PC-3 (cell line): ENCODE measurements around the gene PTH2. TPM values are rescaled to one million over a fixed set of nuclear protein-coding genes. Genes with fewer than 3 reads are reported as not detected.

Experiments used
- ATAC-seq: fragments of 200-7000 bp; cut with Tn5 transposase; 2 replicates; pipeline ENCODE4 v1.9.1; 2020; ENCODE audit warnings: mild to moderate bottlenecking, moderate library complexity
- BruUV-seq: library from RNA; stranded (reverse); fragments of 400-500 nt; replicated peaks from 2 replicates; lab custom pipeline; 2021; lab: Mats Ljungman, UMichigan
- CTCF ChIA-PET: fragments of 300-600 bp; sonication (Branson Sonifier 250); formaldehyde crosslinking; loops from one replicate; lab custom pipeline; 2022; ENCODE audit warnings: antibody characterized with exemption; lab: Charles Lee
- POLR2A ChIA-PET: fragments of 300-600 bp; sonication (Branson Sonifier 250); formaldehyde crosslinking; loops from one replicate; lab custom pipeline; 2022; ENCODE audit warnings: antibody characterized with exemption; ENCODE audit not compliant: unreplicated experiment; lab: Charles Lee
- DNase-seq: peaks from one replicate; pipeline ENCODE4 v3.0.0-alpha.2; 2015
- H2AFZ ChIP-seq: fragments of 300-600 bp; sonication (generic); 2 replicates; pipeline ENCODE4 v1.6.0; 2016; ENCODE audit warnings: antibody characterized with exemption, low read length
- H3F3A ChIP-seq: fragments of 300-600 bp; sonication (generic); one replicate; pipeline ENCODE4 v1.6.0; 2017; ENCODE audit warnings: antibody characterized with exemption, low read length, control low read depth, mild to moderate bottlenecking; ENCODE audit not compliant: unreplicated experiment
- H3K27ac ChIP-seq: fragments of 300-600 bp; sonication (generic); 2 replicates; pipeline ENCODE4 v1.5.1; 2016; ENCODE audit warnings: mild to moderate bottlenecking, low read length
- H3K27me3 ChIP-seq: fragments of 300-600 bp; sonication (generic); 2 replicates; pipeline ENCODE4 v1.6.1; 2016; ENCODE audit warnings: low read length, mixed read lengths
- H3K36me3 ChIP-seq: fragments of 300-600 bp; sonication (generic); 2 replicates; pipeline ENCODE4 v1.6.1; 2016; ENCODE audit warnings: low read depth, mixed run types, low read length, mixed read lengths
- H3K4me1 ChIP-seq: fragments of 300-600 bp; sonication (generic); 2 replicates; pipeline ENCODE4 v1.5.1; 2016; ENCODE audit warnings: low read length; ENCODE audit not compliant: insufficient read depth
- H3K4me2 ChIP-seq: fragments of 300-600 bp; sonication (generic); 2 replicates; pipeline ENCODE4 v1.6.0; 2016; ENCODE audit warnings: low read length
- H3K4me3 ChIP-seq: fragments of 300-600 bp; sonication (generic); 2 replicates; pipeline ENCODE4 v1.5.1; 2016; ENCODE audit warnings: mild to moderate bottlenecking, low read length, mixed read lengths
- H3K79me2 ChIP-seq: fragments of 300-600 bp; sonication (generic); 2 replicates; pipeline ENCODE4 v1.6.1; 2017; ENCODE audit warnings: low read length, mixed read lengths
- H3K9ac ChIP-seq: fragments of 300-600 bp; sonication (generic); 2 replicates; pipeline ENCODE4 v1.6.0; 2016; ENCODE audit warnings: mild to moderate bottlenecking, low read length
- H3K9me2 ChIP-seq: fragments of 300-600 bp; sonication (generic); replicated peaks from 2 replicates; pipeline ENCODE4 v1.6.1; 2016; ENCODE audit warnings: mixed run types, low read length, mixed read lengths
- H3K9me3 ChIP-seq: fragments of 300-600 bp; sonication (generic); 2 replicates; pipeline ENCODE4 v1.6.1; 2016; ENCODE audit warnings: low read length, mixed read lengths
- H4K20me1 ChIP-seq: fragments of 300-600 bp; sonication (generic); 2 replicates; pipeline ENCODE4 v1.6.1; 2016; ENCODE audit warnings: low read length, mixed read lengths
- CTCF ChIP-seq: fragments of 300-600 bp; sonication (generic); conservative IDR thresholded peaks from 2 replicates; pipeline ENCODE4 v1.5.1; 2017; ENCODE audit warnings: antibody characterized with exemption, low read depth, mild to moderate bottlenecking, low read length
- EZH2 ChIP-seq: fragments of 300-600 bp; sonication (generic); IDR thresholded peaks from one replicate; pipeline ENCODE4 v1.6.1; 2017; ENCODE audit warnings: antibody characterized with exemption, mild to moderate bottlenecking, low read length; ENCODE audit not compliant: unreplicated experiment
- EZH2phosphoT487 ChIP-seq: fragments of 300-600 bp; sonication (generic); IDR thresholded peaks from 2 replicates; pipeline ENCODE4 v1.6.1; 2018; ENCODE audit warnings: mild to moderate bottlenecking, antibody characterized with exemption, low read length, borderline replicate concordance
- intact Hi-C: fragments of 100-400 bp; cut with micrococcal nuclease; formaldehyde crosslinking; loops from 2 replicates; pipeline ENCODE4 v1.9.0; 2023
- total RNA-seq: library from RNA; depleted of rRNA; stranded (reverse); fragments of >200 nt; gene quantifications from 2 replicates; pipeline ENCODE4 v1.2.3, GENCODE V29; 2014

PTH2 gene
- total RNA-seq, 1 experiment from 2014 or later, result not detected

- DNase-seq (no peak), ATAC-seq (no peak)
- no TSS peak for BruUV-seq
- no peak overlapping the region for H2AFZ ChIP-seq
- CTCF ChIA-PET, result no interaction called here
- no peaks in the 10 kb centered on the region for H3K9me2 ChIP-seq
- no peaks in the 10 kb centered on the region for H3F3A ChIP-seq
- H3K27ac ChIP-seq, result no peak overlapping the region
- no peak overlapping the region for H3K9ac ChIP-seq
- H3K9me3 ChIP-seq, result no peaks in the 10 kb centered on the region
- no peaks in the 10 kb centered on the region for H3K4me1 ChIP-seq
- H3K79me2 ChIP-seq, result no peaks in the 10 kb centered on the region
- no peak overlapping the region for H3K4me2 ChIP-seq
- H3K27me3 ChIP-seq, result peaks cover 66% of the 10 kb centered on the region
- H4K20me1 ChIP-seq, result no peaks in the 10 kb centered on the region
- H3K36me3 ChIP-seq, result no peaks in the 10 kb centered on the region
- H3K4me3 ChIP-seq, result no peak overlapping the region
- TF ChIP-seq EZH2 (no peak), CTCF (no peak), EZH2phosphoT487 (no peak)
- POLR2A ChIA-PET, result no interaction called here
- intact Hi-C loops, result no loop called here
These were observed 6.2 kb downstream of the PTH2 start for GRCh38 chr19:49417088-49417487.

- BruUV-seq, result no TSS peak
These were observed 7.4 kb downstream of the PTH2 start for GRCh38 chr19:49415810-49416200.

More at GRCh38 chr19:49415810-49416200, 7.4 kb downstream of the PTH2 start:
- no peaks in the 10 kb centered on the region for H3F3A ChIP-seq
- ChIA-PET POLR2A (no interaction called here), CTCF (no interaction called here)
- H3K4me3 ChIP-seq, result no peak overlapping the region
- DNase-seq, result no peak
- intact Hi-C loops, result no loop called here
- no peak overlapping the region for H3K9ac ChIP-seq
- H3K9me3 ChIP-seq, result no peaks in the 10 kb centered on the region
- TF ChIP-seq CTCF (no peak), EZH2 (no peak), EZH2phosphoT487 (no peak)
- no peaks in the 10 kb centered on the region for H3K79me2 ChIP-seq
- H3K4me2 ChIP-seq, result no peak overlapping the region
- no peak for ATAC-seq
- H3K27me3 ChIP-seq, result peaks cover 55% of the 10 kb centered on the region
- H2AFZ ChIP-seq, result no peak overlapping the region
- no peaks in the 10 kb centered on the region for H3K4me1 ChIP-seq
- no peaks in the 10 kb centered on the region for H3K9me2 ChIP-seq
- H3K27ac ChIP-seq, result no peak overlapping the region
- H4K20me1 ChIP-seq, result no peaks in the 10 kb centered on the region
- no peaks in the 10 kb centered on the region for H3K36me3 ChIP-seq
